HG03060 (cell line): ENCODE measurements around the gene GIPC2.
"Not testable (repeated sequence)": the region's sequence is repeated elsewhere in the genome, so short reads cannot be mapped to it uniquely, and the experiment has no call there.

Experiments used
- ATAC-seq: cut with Tn5 transposase; IDR thresholded peaks from one replicate; pipeline ENCODE4 v1.9.1; 2021; ENCODE audit warnings: low read depth, moderate number of reproducible peaks; ENCODE audit not compliant: unreplicated experiment

GIPC2 gene

DNA sequence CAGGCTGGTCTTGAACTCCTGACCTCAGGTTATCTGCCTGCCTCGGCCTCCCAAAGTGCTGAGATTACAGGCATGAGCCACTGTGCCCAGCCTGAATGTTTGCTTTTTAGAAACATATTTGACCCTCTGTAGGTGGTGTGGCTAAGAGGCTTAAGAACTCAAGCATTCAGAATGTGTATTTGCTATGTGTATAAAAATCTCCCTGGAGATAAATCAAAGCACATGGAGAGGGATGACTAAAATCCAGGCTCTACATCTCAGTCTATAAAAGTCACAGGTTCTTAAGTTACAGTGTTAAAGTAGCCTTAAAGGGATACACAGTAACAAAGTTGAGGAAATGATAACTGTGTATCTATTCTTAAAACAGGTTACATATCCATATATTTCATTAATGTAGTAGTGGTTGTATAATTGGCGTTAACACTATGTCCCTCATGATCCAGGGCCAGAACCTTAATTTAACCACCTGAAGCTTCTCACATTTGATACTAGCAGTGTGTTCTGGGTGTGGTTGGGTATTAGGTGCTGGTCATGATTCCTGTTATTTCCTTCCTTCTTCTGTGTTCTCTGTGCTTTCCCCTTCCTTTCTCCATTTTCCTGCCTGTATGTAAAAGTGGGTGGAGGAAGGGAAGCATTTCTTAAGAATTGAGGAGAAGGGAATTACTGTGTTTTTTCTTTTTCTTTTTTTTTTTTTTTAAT, 16.2 kb downstream of the GIPC2 start:
- ATAC-seq: no peak

DNA sequence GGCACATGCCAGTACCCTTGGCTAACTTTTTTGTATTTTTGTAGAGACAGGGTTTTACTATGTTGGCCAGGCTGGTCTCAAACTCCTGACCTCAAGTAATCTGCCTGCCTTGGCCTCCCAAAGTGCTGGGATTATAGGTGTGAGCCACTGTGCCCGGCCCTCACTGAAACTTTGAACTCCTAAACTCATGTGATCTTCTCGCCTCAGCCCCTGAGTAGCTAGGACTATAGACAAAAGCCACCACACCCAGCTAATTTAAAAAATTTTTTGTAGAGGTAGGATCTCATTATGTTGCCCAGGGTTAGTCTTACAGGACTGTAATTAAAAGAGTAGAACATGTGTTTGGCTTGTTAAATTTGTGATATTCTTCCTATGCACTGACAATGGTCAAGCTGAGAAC, 19.1 kb downstream of the GIPC2 start:
- ATAC-seq: not testable (repeated sequence)

GRCh38 chr1:78068681-78069283, 23.0 kb downstream of the GIPC2 start:
- ATAC-seq: no peak

DNA sequence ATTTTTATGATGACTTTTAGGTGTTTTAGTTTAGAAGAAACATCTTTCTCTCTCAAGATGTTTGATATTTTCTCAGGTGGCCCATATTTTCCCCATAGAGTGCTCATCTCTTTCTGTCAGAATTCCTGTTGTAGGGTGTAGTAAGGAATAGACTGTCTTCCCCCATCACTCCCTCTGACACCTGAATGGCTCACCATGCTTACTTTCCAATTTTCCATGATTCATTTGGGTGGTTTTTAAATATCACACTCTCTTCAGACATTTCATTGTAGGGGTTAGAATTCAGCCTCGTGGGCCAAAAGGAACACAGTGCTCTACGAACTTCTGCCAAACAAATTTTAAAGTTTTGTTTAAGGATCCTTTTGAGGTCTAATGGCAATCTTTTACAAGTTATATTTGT, 24.0 kb downstream of the GIPC2 start:
- ATAC-seq: no peak

GRCh38 chr1:78070210-78070609, 24.4 kb downstream of the GIPC2 start:
- no peak for ATAC-seq

DNA sequence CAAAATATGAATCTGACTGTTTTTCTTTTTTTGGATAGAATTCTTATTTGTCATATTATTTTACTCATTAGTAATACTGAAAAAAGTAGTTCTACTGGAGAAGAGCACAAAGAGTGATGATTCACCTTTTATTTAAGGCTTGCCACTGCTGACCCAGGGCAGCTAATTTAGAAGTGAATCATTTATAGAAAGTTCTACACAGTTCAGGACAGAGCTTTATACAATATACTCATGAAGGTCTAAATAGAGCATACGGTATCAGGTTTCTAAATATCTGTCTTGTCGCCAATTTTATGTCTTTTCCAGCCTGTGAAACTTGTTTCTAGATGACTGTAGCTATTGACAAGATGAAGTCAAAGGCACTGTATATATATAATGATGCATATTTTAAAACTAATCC, 25.0 kb downstream of the GIPC2 start:
- ATAC-seq: peak; percentile 77

DNA sequence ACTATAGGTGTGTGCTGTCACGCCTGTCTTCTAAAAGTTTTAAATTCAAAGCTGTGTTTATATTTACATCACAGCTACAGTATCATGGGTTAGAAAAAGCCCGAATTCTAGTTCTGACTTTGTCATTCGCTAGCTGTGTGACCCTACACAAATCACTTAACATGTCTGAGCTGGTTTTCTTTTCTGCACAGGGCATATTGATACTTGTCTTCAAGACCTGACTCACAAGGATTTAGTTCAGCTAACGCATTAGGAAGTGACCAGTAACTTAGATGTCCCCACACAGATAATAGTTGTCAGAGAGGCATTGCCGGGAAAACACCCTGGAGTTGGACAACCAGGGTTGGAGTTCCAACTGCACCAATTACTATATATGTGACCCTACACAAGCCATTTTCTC, 25.9 kb downstream of the GIPC2 start:
- no peak for ATAC-seq

GRCh38 chr1:78072216-78072615, 26.4 kb downstream of the GIPC2 start:
- ATAC-seq: no peak

DNA sequence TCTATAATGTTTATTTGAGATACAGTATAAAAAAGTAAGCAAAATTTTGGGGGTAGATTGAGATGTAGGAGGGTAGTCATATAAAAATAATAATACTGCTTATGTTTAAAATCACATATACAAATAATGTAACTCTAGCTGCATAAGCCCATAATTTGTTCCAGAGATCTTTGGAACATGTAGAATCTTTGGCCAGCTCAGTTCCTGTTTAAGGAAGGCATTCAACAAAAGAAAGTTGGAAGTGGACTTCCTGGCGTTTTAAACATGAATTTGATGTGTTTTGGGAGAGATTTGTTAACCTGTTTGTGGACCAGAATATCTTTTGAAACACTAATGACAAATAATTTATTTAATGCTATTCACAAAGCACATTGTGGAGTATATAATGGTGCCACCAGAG, 27.7 kb downstream of the GIPC2 start:
- no peak for ATAC-seq

GRCh38 chr1:78075621-78076020, 29.9 kb downstream of the GIPC2 start:
- no peak for ATAC-seq

DNA sequence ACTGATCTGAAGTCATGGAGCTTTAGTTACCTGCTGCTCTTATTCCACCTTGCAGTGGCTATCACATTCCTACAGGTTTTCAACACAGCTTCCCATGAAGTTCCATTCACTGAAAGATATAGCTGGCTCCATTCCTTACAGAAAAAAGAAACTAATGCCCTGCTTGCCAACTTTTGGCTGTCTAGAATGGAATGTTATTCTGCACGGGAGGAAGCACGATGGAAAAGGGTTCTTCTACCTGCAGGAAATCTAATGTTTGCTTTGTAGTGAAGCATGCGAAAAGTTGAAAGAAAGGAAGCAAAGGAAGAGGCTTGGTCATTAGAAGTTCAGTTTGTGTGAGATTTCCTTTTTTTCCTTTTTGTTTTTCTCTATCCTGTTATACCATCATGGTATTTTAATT, 32.6 kb downstream of the GIPC2 start:
- no peak for ATAC-seq

DNA sequence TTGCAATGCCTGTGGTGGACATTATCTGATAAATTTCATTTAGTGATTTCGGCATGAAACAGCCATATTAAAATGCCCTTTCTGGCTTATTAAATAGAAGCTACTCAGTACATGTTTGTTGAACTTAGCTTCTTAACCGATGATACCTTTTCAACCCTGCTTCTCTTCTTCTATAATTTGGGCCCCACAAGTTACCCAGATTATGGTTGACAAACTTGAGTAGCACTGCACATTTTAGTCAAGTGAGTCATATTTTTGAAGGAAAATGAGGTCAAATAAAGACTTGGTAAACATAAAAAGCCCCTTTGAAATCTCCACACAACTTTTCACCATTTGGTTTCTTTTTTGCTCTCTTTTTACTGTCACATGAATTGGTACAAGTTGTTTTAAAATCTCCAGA, 33.8 kb downstream of the GIPC2 start:
- ATAC-seq: no peak

DNA sequence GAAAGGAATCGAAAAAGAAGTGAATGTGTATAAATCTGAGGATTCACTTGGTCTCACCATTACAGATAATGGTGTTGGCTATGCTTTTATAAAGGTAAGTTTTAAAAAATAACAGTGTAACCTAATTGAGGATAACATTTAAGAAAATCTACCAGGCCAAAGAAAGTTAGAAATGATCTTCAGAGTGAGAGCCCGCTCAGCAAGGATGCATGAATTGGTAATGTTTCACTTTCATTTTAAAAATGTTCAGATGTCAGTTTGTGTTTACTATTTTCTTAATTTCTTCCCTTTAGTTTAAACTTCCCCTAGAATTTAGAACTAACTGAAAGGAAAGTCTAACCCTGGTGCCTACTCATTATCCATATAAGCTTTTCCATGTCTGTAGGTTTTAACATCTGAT, 35.0 kb downstream of the GIPC2 start:
- no peak for ATAC-seq

- no peak for ATAC-seq
Measured at GRCh38 chr1:78081980-78082860, 36.5 kb downstream of the GIPC2 start.

DNA sequence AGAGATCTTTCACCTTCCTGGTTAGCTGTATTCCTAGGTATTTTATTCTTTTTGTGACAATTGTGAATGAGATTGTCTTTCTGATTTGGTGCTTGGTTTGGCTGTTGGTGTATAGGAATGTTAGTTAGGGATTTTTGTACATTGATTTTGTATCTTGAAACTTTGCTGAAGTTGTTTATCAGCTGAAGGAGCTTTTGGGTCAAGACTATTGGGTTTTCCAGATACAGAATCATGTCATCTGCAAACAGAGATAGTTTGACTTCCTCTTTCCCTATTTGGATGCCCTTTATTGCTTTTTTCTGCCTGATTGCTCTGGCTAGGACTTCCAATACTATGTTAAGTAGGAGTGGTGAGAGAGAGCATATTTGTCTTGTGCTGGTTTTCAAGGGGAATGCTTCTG, 38.9 kb downstream of the GIPC2 start:
- ATAC-seq: not testable (repeated sequence)

- ATAC-seq: no peak
Measured at GRCh38 chr1:78086697-78087096, 40.9 kb downstream of the GIPC2 start.

DNA sequence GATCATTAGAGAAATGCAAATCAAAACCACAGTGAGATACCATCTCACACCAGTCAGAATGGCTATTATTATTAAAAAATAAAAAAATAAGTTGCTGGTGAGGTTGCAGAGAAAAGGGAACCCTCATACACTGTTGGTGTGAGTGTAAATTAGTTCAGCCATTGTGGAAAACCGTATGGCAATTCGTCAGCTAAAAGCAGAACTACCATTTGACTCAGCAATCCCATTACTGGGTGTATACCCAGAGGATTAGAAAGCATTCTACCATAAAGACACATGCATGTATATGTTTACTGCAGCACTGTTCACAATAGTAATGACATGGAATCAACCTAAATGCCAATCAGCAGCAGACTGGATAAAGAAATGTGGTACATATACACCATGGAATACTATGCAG, 42.2 kb downstream of the GIPC2 start:
- ATAC-seq: no peak

GRCh38 chr1:78088486-78088885, 42.7 kb downstream of the GIPC2 start:
- no peak for ATAC-seq

GRCh38 chr1:78089010-78089409, 43.2 kb downstream of the GIPC2 start:
- no peak for ATAC-seq

DNA sequence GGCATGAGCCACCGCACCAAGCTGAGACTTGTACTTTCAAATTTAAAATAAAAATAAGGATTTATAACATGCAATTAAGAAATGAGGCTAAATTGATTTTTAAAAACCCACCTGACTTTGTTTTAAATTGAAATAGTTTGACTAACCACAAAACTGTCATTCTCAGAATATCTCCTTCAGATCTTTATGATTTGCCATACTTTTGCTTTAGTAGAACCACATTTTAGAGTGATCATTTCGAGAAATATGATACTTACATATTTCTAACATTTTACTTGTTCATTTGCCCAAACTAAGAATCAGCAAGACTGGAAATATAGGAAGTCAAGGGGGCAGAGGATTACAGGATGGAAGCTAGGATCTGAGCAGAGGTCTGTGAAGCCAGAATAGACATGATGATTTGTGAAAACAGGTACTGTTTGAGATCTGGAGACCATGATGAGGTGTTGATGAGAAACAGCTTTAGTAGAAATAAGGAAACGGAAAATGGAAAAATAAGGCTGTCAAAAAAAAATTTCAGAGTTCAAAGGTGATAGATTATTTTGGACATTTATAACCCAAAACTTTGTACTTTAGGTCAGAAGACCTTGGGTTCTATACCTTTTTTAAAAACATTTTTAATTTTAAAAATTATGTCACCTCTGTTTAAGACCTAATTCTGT, 44.8 kb downstream of the GIPC2 start:
- no peak for ATAC-seq

- no peak for ATAC-seq
Measured at GRCh38 chr1:78091215-78091813, 45.5 kb downstream of the GIPC2 start.
